ENCODE results near the gene CLSTN3. TPM values are rescaled to one million over a fixed set of nuclear protein-coding genes. Genes with fewer than 3 reads are reported as not detected.
A peak's percentile ranks its signal among the peaks of the same experiment; 100 is the strongest.

CLSTN3 gene
- total and polyA plus RNA-seq, 2 of the 13 experiments (the other 11 are each of a cell fraction or from before 2014, with no cell fraction given) = 26.2 to 94.1 TPM

- TF ChIP-seq ZGPAT (CRISPR knock-in tag; IDR thresholded peaks at IDR 0.05) = no peak
- no peak for TF ChIP-seq ZBTB42 (CRISPR knock-in tag; IDR thresholded peaks at IDR 0.05)
- TF ChIP-seq KDM5B (CRISPR knock-in tag; IDR thresholded peaks at IDR 0.05; ENCODE audit: borderline replicate concordance) = no peak
- TF ChIP-seq PRPF4 (IDR thresholded peaks at IDR 0.05; ENCODE audit: low read depth, low read length, poor library complexity, severe bottlenecking) = no peak
- no peak for TF ChIP-seq HMG20A (CRISPR knock-in tag; IDR thresholded peaks at IDR 0.05; ENCODE audit: borderline replicate concordance)
- no peak; the same call in 1 of the 2 replicates for TF ChIP-seq FOXO1 (CRISPR knock-in tag; IDR thresholded peaks at IDR 0.05)
- TF ChIP-seq ZNF513 (CRISPR knock-in tag; conservative IDR thresholded peaks at IDR 0.05) = no peak
- no peak for TF ChIP-seq GPN1 (CRISPR knock-in tag; IDR thresholded peaks at IDR 0.05; ENCODE audit: borderline replicate concordance)
- TF ChIP-seq ZNF34 (CRISPR knock-in tag; IDR thresholded peaks at IDR 0.05; ENCODE audit: borderline replicate concordance) = no peak
- no peak for TF ChIP-seq ZNF644 (CRISPR knock-in tag; IDR thresholded peaks at IDR 0.05; ENCODE audit: low read depth)
- TF ChIP-seq ZNF414 (CRISPR knock-in tag; IDR thresholded peaks at IDR 0.05) = no peak
- TF ChIP-seq MLXIP (CRISPR knock-in tag; IDR thresholded peaks at IDR 0.05; ENCODE audit: borderline replicate concordance) = no peak
- no peak for TF ChIP-seq ARNT2 (CRISPR knock-in tag; IDR thresholded peaks at IDR 0.05; ENCODE audit: low read depth)
- no peak for TF ChIP-seq TOE1 (CRISPR knock-in tag; IDR thresholded peaks at IDR 0.05)
- no peak for TF ChIP-seq ZMYM3 (CRISPR knock-in tag; IDR thresholded peaks at IDR 0.05)
- peak; percentile 69; the same call in 1 of the 2 replicates for TF ChIP-seq ZNF580 (CRISPR knock-in tag; IDR thresholded peaks at IDR 0.05; ENCODE audit: borderline replicate concordance, low read depth)
- TF ChIP-seq ZSCAN29 (CRISPR knock-in tag; conservative IDR thresholded peaks at IDR 0.05) = no peak
- peak; percentile 62; the same call in 1 of the 2 replicates for TF ChIP-seq ZBTB10 (CRISPR knock-in tag; IDR thresholded peaks at IDR 0.05; ENCODE audit: borderline replicate concordance)
- TF ChIP-seq PCBP1 (IDR thresholded peaks at IDR 0.05; ENCODE audit: borderline replicate concordance, low read depth, low read length) = 0 out of 2 replicates have a peak, but pooled peaks have one; percentile 33
Measured at GRCh38 chr12:7129872-7130691, at the start of gene CLSTN3 (continued).

Data from HepG2 (cell line).